Esophagus muscularis mucosa (tissue), 4 donors: ENCODE data around the gene LRRC8C. TPM values are rescaled to one million over a fixed set of nuclear protein-coding genes. Genes with fewer than 3 reads are reported as not detected.

Experiments
- DNase-seq: peaks from one replicate; pipeline ENCODE4 v3.0.0-alpha.2; 2017; ENCODE audit errors: extremely low spot score
- H3K27ac ChIP-seq, 4 donors: fragments of 200-600 bp; sonication (generic); replicated peaks in 1 of 4; 1 replicate in 3 of 4; 2 replicates in 1 of 4; pipeline ENCODE4 v1.5.1; 2016 to 2019; ENCODE audit warnings: mild to moderate bottlenecking in 1 of 4
- H3K27me3 ChIP-seq, 4 donors: fragments of 200-600 bp; sonication (generic); one replicate each; pipeline versions ENCODE4 v1.5.1 to v1.6.0; 2016 to 2019
- H3K36me3 ChIP-seq, 4 donors: fragments of 200-600 bp; sonication (generic); one replicate each; pipeline ENCODE4 v1.5.1; 2016 to 2019
- H3K4me1 ChIP-seq, 4 donors: fragments of 200-600 bp; sonication (generic); one replicate each; pipeline ENCODE4 v1.5.1; 2016 to 2019
- H3K4me3 ChIP-seq, 4 donors: fragments of 200-600 bp; sonication (generic); 1 replicate in 2 of 4; 2 replicates in 2 of 4; pipeline ENCODE4 v1.5.1; 2016 to 2019; ENCODE audit warnings: mild to moderate bottlenecking in 4 of 4, moderate library complexity in 1 of 4
- H3K9me3 ChIP-seq, 4 donors: fragments of 200-600 bp; sonication (generic); 1 replicate in 3 of 4; 2 replicates in 1 of 4; pipeline ENCODE4 v1.5.1; 2016 to 2019
- EP300 ChIP-seq: sonication (generic); formaldehyde crosslinking; IDR thresholded peaks from one replicate; pipeline ENCODE4 v1.6.1; 2017; ENCODE audit warnings: antibody characterized with exemption
- POLR2A ChIP-seq: fragments of 450-650 bp; IDR thresholded peaks from one replicate; pipeline ENCODE4 v1.6.1; 2017; ENCODE audit warnings: antibody characterized with exemption, moderate library complexity, mild to moderate bottlenecking, low read depth
- POLR2AphosphoS5 ChIP-seq, 2 donors: sonication (generic); formaldehyde crosslinking; IDR thresholded peaks; one replicate each; pipeline ENCODE4 v1.6.1; 2017; ENCODE audit warnings: antibody characterized with exemption in 2 of 2
- WGBS: methylation state at CpG from one replicate; pipeline ENCODE4 v1.1.5; 2018; 5-methylcytosine and 5-hydroxymethylcytosine counted together
- intact Hi-C: fragments of 100-400 bp; cut with DNase I; formaldehyde crosslinking; loops from one replicate; pipeline ENCODE4 v1.15.1; 2023
- total RNA-seq, 4 donors: library from RNA; depleted of rRNA; stranded (reverse); fragments of >200 nt; gene quantifications; one replicate each; pipeline versions ENCODE4 v1.1.0 to v1.2.1, GENCODE V29; 2016
- TF ChIP-seq, protein P1 (sequence below), 3 experiments: fragments of 200-600 bp in 2 of 3; fragments of 450-650 bp in 1 of 3; sonication (generic) in 2 of 3; IDR thresholded peaks; one replicate each; pipeline ENCODE4 v1.5.1; 2017 to 2019; ENCODE audit warnings: antibody characterized with exemption in 3 of 3, mild to moderate bottlenecking in 2 of 3, moderate library complexity in 1 of 3

LRRC8C gene
- total RNA-seq, 4 donors from 2014 or later = 5.8 to 8.9 (median 7.4) TPM

DNA sequence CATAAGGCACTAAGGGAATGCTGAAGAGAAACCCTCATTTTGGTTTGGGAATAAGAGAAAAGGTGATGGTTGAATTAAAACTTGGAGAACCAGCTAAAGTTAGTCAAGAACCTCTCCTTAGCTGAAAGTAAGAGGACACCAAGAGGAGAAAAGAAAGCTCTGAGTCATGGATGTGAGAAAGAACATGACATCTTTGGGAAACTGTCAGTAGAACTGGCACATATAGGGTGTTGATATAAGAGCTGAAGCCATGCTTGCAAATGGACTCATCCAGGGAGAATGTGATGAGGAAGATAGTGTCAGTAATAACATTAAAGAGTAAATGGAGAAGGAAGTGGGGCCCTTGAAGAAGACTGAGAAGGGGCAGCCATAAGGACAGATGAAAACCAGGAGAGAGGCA, 54.3 kb downstream of the LRRC8C start:
- Histone ChIP-seq H3K27me3 (no peaks in the 10 kb centered on the region), H3K36me3 (peaks cover 0 to 35% (median 11%) of the 10 kb centered on the region in 4 donors)
- no peak for TF ChIP-seq EP300
- no peak for TF ChIP-seq POLR2A
- TF ChIP-seq, protein P1, sequence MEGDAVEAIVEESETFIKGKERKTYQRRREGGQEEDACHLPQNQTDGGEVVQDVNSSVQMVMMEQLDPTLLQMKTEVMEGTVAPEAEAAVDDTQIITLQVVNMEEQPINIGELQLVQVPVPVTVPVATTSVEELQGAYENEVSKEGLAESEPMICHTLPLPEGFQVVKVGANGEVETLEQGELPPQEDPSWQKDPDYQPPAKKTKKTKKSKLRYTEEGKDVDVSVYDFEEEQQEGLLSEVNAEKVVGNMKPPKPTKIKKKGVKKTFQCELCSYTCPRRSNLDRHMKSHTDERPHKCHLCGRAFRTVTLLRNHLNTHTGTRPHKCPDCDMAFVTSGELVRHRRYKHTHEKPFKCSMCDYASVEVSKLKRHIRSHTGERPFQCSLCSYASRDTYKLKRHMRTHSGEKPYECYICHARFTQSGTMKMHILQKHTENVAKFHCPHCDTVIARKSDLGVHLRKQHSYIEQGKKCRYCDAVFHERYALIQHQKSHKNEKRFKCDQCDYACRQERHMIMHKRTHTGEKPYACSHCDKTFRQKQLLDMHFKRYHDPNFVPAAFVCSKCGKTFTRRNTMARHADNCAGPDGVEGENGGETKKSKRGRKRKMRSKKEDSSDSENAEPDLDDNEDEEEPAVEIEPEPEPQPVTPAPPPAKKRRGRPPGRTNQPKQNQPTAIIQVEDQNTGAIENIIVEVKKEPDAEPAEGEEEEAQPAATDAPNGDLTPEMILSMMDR (IDR thresholded peaks at IDR 0.05) = no peak
- no peak for TF ChIP-seq POLR2AphosphoS5 (IDR thresholded peaks at IDR 0.05)

DNA sequence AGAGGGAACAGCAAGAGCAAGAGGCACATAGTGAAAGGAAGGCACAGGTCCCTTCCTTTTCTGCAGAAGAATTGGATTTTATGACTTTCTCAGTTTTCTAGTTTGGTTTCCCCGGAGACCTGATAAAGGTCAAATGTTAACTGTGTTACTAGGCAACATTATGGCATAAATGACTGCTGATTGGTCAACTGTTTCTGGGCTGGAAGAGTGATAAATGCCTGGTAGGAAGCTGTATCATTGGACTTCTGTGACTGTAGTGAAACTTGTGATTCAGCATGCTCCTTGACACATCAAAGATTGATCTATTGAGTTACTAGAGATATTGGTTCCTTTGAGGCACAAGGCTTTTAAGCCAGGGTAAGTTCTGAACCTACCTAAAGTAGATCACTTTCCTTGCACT, 55.7 kb downstream of the LRRC8C start:
- no peak overlapping the region for H3K4me3 ChIP-seq
- no peaks in the 10 kb centered on the region for H3K27me3 ChIP-seq
- TF ChIP-seq POLR2A (no peak), POLR2AphosphoS5 (IDR thresholded peaks at IDR 0.05) (no peak)
- TF ChIP-seq, protein P1 (IDR thresholded peaks at IDR 0.05) = no peak
- no peak for DNase-seq
- no peak overlapping the region for H3K27ac ChIP-seq
- H3K4me1 ChIP-seq = peaks cover 0 to 19% (median 13%) of the 10 kb centered on the region in 4 donors
- WGBS = 71% methylated on average over 1 of the region's 1 CpG
- no peaks in the 10 kb centered on the region for H3K9me3 ChIP-seq
- intact Hi-C loops = no loop called here
- peaks cover 0 to 35% (median 11%) of the 10 kb centered on the region in 4 donors for H3K36me3 ChIP-seq

More for the DNA sequence above, 54.3 kb downstream of the LRRC8C start:
- no peak overlapping the region for H3K27ac ChIP-seq
- no peak for DNase-seq
- H3K4me3 ChIP-seq = no peak overlapping the region
- peaks cover 0 to 10% (median 8%) of the 10 kb centered on the region in 4 donors for H3K4me1 ChIP-seq
- intact Hi-C loops = no loop called here
- no peaks in the 10 kb centered on the region for H3K9me3 ChIP-seq

DNA sequence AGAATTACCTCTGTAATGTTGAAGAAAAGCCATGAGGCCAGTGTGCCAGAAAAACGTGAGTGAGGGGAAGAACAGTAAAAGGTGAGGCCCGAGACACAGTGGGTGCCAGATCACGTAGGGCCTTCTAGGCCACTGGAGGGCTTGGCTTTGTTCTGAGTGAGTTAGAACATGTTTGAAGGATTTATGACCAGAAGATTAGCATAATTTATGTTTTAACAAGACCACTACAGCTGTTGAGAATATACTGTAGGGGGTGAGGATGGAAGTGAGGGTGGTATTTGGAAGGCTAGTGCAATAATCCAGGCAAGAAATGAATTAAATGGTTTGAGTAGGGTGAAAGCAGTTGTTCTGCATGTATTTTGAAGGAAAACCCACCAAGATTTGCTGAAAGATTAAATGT, 56.3 kb downstream of the LRRC8C start:
- Histone ChIP-seq H3K36me3 (peaks cover 0 to 35% (median 11%) of the 10 kb centered on the region in 4 donors), H3K9me3 (no peaks in the 10 kb centered on the region), H3K4me3 (no peak overlapping the region), H3K27me3 (no peaks in the 10 kb centered on the region), H3K4me1 (peaks cover under 1 to 20% (median 15%) of the 10 kb centered on the region in 4 donors), H3K27ac (no peak overlapping the region)
- DNase-seq = no peak
- TF ChIP-seq EP300 = no peak
- TF ChIP-seq POLR2AphosphoS5 (IDR thresholded peaks at IDR 0.05) = no peak
- no peak for TF ChIP-seq POLR2A
- TF ChIP-seq, protein P1 (IDR thresholded peaks at IDR 0.05) = no peak
- intact Hi-C loops = no loop called here
- WGBS = 91% methylated on average over 3 of the region's 3 CpGs

DNA sequence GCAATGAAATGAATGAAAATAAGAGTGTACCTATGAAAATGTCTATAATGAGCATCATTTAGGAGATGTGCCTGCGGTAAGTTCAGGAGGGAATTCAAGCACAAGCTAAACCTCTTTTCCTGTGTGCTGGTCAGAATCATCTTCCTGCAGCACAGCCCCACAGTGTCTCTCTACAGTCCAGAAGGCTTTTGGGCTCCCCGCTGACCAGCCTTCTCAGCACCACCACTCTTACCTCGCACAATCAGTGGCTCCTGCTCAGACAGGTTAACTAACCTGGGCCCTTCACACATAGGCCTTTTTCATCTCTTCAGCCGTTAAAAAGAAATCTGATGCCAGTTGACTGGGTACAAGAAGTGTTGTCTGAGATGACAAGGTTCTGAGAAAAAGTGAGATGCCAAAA, 57.7 kb downstream of the LRRC8C start:
- Histone ChIP-seq H3K27me3 (no peaks in the 10 kb centered on the region), H3K27ac (no peak overlapping the region), H3K4me1 (peaks cover 11 to 34% (median 18%) of the 10 kb centered on the region in 4 donors), H3K36me3 (peaks cover 0 to 35% (median 11%) of the 10 kb centered on the region in 4 donors), H3K9me3 (no peaks in the 10 kb centered on the region), H3K4me3 (no peak overlapping the region)
- intact Hi-C loops = no loop called here
- WGBS = 97% methylated on average over 4 of the region's 4 CpGs
- DNase-seq = no peak
- TF ChIP-seq EP300 (no peak), POLR2A (no peak), POLR2AphosphoS5 (IDR thresholded peaks at IDR 0.05) (no peak)
- TF ChIP-seq, protein P1 (IDR thresholded peaks at IDR 0.05) = no peak
